ENCODE data around the gene ZBED4.

Gene ZBED4

GRCh38 chr22:49922484-49922883 is 68.8 kb downstream of the ZBED4 start:
- DNase-seq (ENCODE audit: low read depth in 2 of 2): no peak

- no peak for DNase-seq (ENCODE audit: low read depth in 2 of 2)
Observed at GRCh38 chr22:49922926-49923325, 69.3 kb downstream of the ZBED4 start.

DNA sequence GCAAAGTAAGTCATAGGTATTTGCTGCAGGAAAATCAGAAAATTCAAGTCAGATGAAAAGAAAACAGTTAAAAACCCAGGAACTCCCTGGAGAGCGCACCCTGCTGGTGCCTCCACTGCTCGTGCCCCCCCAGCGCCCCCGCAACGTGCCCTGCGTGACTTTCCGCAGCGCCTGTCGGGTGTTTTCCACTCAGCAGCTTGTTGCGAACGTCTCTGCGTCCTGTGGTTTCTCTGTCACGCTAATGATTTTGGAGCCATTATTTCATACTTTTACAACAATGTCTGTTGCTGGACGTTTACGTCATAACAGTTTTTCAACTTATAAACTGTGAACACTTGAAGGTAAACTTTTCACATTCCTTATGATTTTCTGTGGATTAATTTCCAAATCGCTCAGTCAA is 69.8 kb downstream of the ZBED4 start:
- DNase-seq (ENCODE audit: low read depth in 2 of 2): no peak

GRCh38 chr22:49924113-49924833 is 70.6 kb downstream of the ZBED4 start:
- DNase-seq (ENCODE audit: low read depth in 2 of 2): no peak

- DNase-seq (ENCODE audit: low read depth in 2 of 2): peak; percentile 67 to 68
Observed at GRCh38 chr22:49925525-49926128, 72.0 kb downstream of the ZBED4 start.

- DNase-seq (ENCODE audit: low read depth in 2 of 2): no peak
Observed at GRCh38 chr22:49926916-49927315, 73.3 kb downstream of the ZBED4 start.

GRCh38 chr22:49927483-49928184 is 74.0 kb downstream of the ZBED4 start:
- no peak for DNase-seq (ENCODE audit: low read depth in 2 of 2)

- DNase-seq (ENCODE audit: low read depth in 2 of 2): no peak
Observed at GRCh38 chr22:49928185-49928495, 74.5 kb downstream of the ZBED4 start.

DNA sequence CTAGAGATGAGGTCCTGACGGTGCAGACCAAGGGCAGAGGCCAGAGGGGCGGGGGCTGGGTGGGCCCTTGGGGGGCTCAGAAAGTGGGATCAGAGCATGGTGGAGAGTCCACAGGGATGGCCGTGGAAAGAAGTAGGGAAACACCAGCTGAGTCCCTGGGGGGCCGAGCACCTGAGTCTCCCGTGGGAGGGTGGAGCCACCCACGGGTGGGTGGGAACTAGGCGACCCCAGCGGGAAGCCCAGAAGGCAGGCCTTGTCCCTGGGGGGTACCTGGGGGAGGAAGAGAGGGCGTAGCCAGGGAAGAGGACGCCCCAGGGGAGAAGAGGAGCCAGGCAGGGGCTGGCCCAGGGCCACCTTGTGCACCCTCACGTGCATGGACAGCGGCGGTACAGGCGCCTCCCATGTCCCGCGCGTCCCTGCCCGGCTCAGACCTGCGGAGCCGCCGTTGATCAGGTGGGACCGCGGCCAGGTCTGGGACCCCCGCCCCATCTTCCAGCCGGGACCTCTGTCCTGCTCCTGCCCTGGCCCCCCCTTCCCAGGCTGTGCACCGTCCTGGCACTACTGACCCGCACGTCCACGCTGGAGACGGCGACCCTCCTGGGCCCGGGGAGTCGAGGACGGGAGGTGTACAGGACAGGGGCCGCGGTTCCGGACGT is 75.0 kb downstream of the ZBED4 start:
- DNase-seq (ENCODE audit: low read depth in 2 of 2): no peak

- peak; percentile 27 to 67 for DNase-seq (ENCODE audit: low read depth in 2 of 2)
Observed at GRCh38 chr22:49929211-49929979, 75.8 kb downstream of the ZBED4 start.

- DNase-seq (ENCODE audit: low read depth in 2 of 2): no peak
Observed at GRCh38 chr22:49929994-49930575, 76.4 kb downstream of the ZBED4 start.

DNA sequence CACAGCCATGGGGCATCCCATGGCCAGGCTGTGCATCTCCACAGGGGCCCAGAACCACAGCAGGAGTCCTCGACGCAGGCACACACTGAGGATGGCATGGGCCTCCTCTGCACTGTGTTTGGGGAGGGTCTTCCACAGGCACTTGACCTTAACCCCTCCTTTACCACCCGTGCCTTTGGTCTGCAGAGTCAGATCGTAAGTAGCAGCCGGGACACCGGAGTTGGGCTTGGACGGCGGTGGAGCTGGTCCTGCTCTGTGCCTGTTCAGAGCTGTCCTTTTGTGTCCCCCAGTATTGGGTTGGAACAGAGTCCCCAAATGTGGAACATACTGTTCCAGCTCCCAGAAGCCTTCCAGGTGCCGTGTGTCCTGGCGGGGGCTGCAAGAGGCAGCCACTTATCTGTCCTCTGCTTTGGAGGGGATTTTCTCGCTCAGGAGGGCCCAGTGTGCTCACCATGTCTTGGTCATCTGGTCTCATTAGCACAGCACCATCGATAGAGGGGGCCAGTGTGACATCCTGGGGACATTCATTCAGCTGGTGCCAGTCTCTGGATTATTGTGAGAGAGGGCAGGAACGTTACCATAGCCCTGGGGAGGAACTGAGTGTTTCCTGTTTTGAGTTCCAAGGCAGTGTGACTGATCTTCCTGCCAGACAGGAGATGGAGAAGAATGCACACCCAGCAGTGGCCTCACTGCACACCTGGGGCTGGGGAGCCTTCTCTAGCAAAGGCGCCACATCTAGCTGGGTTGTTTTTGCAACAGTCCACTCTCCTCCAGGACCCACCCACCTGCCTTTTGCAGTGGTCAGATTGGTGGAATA is 77.2 kb downstream of the ZBED4 start:
- no peak for DNase-seq (ENCODE audit: low read depth in 2 of 2)

- no peak for DNase-seq (ENCODE audit: low read depth in 2 of 2)
Observed at GRCh38 chr22:49933236-49934159, 79.9 kb downstream of the ZBED4 start.

GRCh38 chr22:49934160-49934890 is 80.7 kb downstream of the ZBED4 start:
- no peak for DNase-seq (ENCODE audit: low read depth in 2 of 2)

DNA sequence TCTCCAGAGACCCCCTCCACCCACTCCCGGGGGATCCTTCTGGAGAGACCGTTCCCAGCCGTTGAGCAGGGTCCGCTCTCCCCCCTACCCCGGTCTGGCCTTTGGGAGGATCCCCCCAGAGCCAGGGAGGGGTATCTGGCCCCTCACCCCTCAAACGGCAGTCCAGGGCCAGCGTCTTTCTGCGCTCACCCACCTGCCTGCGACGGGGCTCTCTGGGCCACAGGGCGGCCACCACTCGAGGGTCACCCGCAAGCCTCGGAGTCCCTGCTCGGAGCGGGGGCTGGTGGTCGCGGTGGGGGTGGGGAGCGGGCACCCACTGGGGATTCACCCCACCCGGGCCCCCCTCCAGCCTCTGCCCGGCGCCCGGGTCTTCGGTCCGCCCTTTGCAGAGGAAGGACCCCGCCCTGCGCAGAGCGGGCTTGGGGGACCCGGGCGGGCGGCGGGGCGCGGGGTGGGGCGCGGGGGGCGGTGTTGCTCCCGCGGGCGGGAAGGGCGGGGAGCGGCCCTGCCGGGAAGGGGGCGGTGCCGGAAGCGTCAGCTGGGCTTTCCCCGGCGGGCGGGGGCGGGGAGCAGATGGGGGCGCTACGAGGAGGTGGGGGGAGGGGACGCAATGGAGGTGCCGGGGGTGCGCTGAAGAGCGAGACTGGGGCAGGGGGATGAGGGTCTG is 81.4 kb downstream of the ZBED4 start:
- peak; percentile 85 to 91 for DNase-seq (ENCODE audit: low read depth in 2 of 2)

GRCh38 chr22:49935561-49935960 is 81.9 kb downstream of the ZBED4 start:
- peak in 1 of 2 donors; percentile 48 for DNase-seq (ENCODE audit: low read depth in 2 of 2)

- peak; percentile 96 to 98 for DNase-seq (ENCODE audit: low read depth in 2 of 2)
Observed at GRCh38 chr22:49936018-49936972, 82.7 kb downstream of the ZBED4 start.

Measured in stimulated activated CD8-positive, alpha-beta memory T cell treated with anti-CD3 and anti-CD28 coated beads, Interleukin-7, amount 100 ng/mL, for 4 hours (primary cell).